Esophagus muscularis mucosa (tissue), 4 donors: Measurements from ENCODE around the gene STT3B.

Experiments
- EP300 ChIP-seq: sonication (generic); formaldehyde crosslinking; IDR thresholded peaks from one replicate; pipeline ENCODE4 v1.6.1; 2017; ENCODE audit warnings: antibody characterized with exemption
- POLR2A ChIP-seq: fragments of 450-650 bp; IDR thresholded peaks from one replicate; pipeline ENCODE4 v1.6.1; 2017; ENCODE audit warnings: antibody characterized with exemption, moderate library complexity, mild to moderate bottlenecking, low read depth
- POLR2AphosphoS5 ChIP-seq, 2 donors: sonication (generic); formaldehyde crosslinking; IDR thresholded peaks; one replicate each; pipeline ENCODE4 v1.6.1; 2017; ENCODE audit warnings: antibody characterized with exemption in 2 of 2
- TF ChIP-seq, protein P1 (sequence below), 3 experiments: fragments of 200-600 bp in 2 of 3; fragments of 450-650 bp in 1 of 3; sonication (generic) in 2 of 3; IDR thresholded peaks; one replicate each; pipeline ENCODE4 v1.5.1; 2017 to 2019; ENCODE audit warnings: antibody characterized with exemption in 3 of 3, mild to moderate bottlenecking in 2 of 3, moderate library complexity in 1 of 3

- no peak for TF ChIP-seq EP300
- TF ChIP-seq, protein P1, sequence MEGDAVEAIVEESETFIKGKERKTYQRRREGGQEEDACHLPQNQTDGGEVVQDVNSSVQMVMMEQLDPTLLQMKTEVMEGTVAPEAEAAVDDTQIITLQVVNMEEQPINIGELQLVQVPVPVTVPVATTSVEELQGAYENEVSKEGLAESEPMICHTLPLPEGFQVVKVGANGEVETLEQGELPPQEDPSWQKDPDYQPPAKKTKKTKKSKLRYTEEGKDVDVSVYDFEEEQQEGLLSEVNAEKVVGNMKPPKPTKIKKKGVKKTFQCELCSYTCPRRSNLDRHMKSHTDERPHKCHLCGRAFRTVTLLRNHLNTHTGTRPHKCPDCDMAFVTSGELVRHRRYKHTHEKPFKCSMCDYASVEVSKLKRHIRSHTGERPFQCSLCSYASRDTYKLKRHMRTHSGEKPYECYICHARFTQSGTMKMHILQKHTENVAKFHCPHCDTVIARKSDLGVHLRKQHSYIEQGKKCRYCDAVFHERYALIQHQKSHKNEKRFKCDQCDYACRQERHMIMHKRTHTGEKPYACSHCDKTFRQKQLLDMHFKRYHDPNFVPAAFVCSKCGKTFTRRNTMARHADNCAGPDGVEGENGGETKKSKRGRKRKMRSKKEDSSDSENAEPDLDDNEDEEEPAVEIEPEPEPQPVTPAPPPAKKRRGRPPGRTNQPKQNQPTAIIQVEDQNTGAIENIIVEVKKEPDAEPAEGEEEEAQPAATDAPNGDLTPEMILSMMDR (IDR thresholded peaks at IDR 0.05): no peak
- TF ChIP-seq POLR2AphosphoS5 (IDR thresholded peaks at IDR 0.05): no peak
- no peak for TF ChIP-seq POLR2A
Observed at GRCh38 chr3:31614162-31614921, 81.6 kb downstream of the STT3B start.
